ENCODE data around the gene PXK. TPM values are rescaled to one million over a fixed set of nuclear protein-coding genes. Genes with fewer than 3 reads are reported as not detected.

The PXK gene
- total and polyA plus RNA-seq, 2 donors = 25.3 to 73.9 TPM

DNA sequence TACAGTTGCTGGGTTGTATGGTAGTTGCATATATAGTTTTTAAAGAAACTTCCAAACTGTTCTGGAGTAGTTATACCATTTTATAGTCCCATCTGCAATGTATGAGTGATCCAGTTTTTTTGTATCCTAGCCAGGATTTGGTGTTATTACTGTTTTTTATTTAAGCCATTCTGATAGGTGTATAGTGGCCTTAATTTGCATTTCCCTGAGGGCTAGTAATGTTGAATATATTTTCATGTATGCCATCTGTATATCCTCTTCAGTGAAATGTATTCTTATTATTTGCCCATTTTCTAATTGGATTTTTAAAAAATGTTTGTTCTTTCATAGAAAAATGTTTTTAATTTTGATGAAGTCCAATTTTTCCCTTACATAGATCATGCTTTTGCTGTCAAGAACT lies 29.2 kb downstream of the PXK start:
- no peak overlapping the region for H3K4me3 ChIP-seq (ENCODE audit: low read depth, low read length)
- DNase-seq (ENCODE audit: extremely low spot score) = no peak
- no peak overlapping the region for H3K27ac ChIP-seq (ENCODE audit: low read depth)
- H3K4me1 ChIP-seq (ENCODE audit: insufficient read depth) = no peaks in the 10 kb centered on the region
- H3K36me3 ChIP-seq (ENCODE audit: insufficient read depth) = no peaks in the 10 kb centered on the region

DNA sequence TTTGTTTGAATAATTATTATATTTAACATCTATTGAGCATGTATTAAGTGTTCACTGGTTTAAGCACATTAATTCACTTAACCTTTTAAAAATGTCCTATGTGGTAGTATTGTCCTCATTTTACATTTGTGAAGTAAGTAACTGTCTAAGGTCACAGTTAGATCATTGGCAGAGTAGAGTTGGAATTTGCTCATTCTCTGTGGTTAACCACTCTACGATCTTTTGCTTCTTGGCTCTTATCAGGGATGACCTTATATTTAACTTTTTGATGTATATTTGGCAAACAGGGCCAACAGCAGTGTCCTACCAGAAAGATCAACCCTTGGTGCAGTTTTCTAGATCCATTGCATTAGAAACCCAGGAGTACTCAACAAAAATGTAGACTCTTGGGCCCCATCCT lies 34.0 kb downstream of the PXK start:
- no peaks in the 10 kb centered on the region for H3K4me1 ChIP-seq (ENCODE audit: insufficient read depth)
- no peak for DNase-seq (ENCODE audit: extremely low spot score)
- H3K4me3 ChIP-seq (ENCODE audit: low read depth, low read length) = no peak overlapping the region
- 71% methylated on average over 1 of the region's 1 CpG for WGBS
- H3K27ac ChIP-seq (ENCODE audit: low read depth) = no peak overlapping the region
- no peaks in the 10 kb centered on the region for H3K36me3 ChIP-seq (ENCODE audit: insufficient read depth)

GRCh38 chr3:58369038-58369437 lies 36.3 kb downstream of the PXK start:
- H3K4me1 ChIP-seq (ENCODE audit: insufficient read depth) = no peaks in the 10 kb centered on the region
- WGBS = 89% methylated on average over 1 of the region's 1 CpG
- DNase-seq (ENCODE audit: extremely low spot score) = no peak
- no peak overlapping the region for H3K4me3 ChIP-seq (ENCODE audit: low read depth, low read length)
- no peaks in the 10 kb centered on the region for H3K36me3 ChIP-seq (ENCODE audit: insufficient read depth)
- no peak overlapping the region for H3K27ac ChIP-seq (ENCODE audit: low read depth)

- Histone ChIP-seq H3K27ac (ENCODE audit: low read depth) (no peak overlapping the region), H3K4me1 (ENCODE audit: insufficient read depth) (no peaks in the 10 kb centered on the region), H3K36me3 (ENCODE audit: insufficient read depth) (no peaks in the 10 kb centered on the region), H3K4me3 (ENCODE audit: low read depth, low read length) (no peak overlapping the region)
- 96% methylated on average over 3 of the region's 3 CpGs for WGBS
- DNase-seq (ENCODE audit: extremely low spot score) = no peak
Observed at GRCh38 chr3:58369876-58370275, 37.2 kb downstream of the PXK start.

GRCh38 chr3:58370407-58370806 lies 37.7 kb downstream of the PXK start:
- Histone ChIP-seq H3K4me3 (ENCODE audit: low read depth, low read length) (no peak overlapping the region), H3K36me3 (ENCODE audit: insufficient read depth) (no peaks in the 10 kb centered on the region), H3K27ac (ENCODE audit: low read depth) (no peak overlapping the region), H3K4me1 (ENCODE audit: insufficient read depth) (no peaks in the 10 kb centered on the region)
- WGBS = 94% methylated on average over 10 of the region's 10 CpGs
- DNase-seq (ENCODE audit: extremely low spot score) = no peak

DNA sequence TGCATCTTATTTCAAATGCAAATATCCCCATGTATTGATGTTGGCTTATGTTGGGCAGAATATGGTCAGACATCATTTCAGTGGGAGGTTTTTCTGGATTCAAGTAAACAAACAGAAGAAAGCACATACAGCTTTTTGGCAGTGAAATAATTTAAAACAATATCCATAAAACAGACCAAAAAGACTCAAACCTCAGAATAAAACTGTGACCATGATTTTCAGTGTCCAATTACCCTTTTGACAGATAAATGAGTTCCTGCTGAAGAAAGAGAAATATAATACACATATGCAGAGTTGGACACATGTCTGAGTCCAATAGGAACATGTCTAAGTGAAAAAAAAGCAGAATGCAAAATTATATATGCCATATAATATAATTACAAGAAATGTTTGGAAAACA lies 39.1 kb downstream of the PXK start:
- no peaks in the 10 kb centered on the region for H3K4me1 ChIP-seq (ENCODE audit: insufficient read depth)
- DNase-seq (ENCODE audit: extremely low spot score) = no peak
- H3K27ac ChIP-seq (ENCODE audit: low read depth) = no peak overlapping the region
- no peaks in the 10 kb centered on the region for H3K36me3 ChIP-seq (ENCODE audit: insufficient read depth)
- H3K4me3 ChIP-seq (ENCODE audit: low read depth, low read length) = no peak overlapping the region

GRCh38 chr3:58375254-58375653 lies 42.6 kb downstream of the PXK start:
- Histone ChIP-seq H3K27ac (ENCODE audit: low read depth) (no peak overlapping the region), H3K36me3 (ENCODE audit: insufficient read depth) (no peaks in the 10 kb centered on the region), H3K4me3 (ENCODE audit: low read depth, low read length) (no peak overlapping the region), H3K4me1 (ENCODE audit: insufficient read depth) (no peaks in the 10 kb centered on the region)
- 75% methylated on average over 5 of the region's 5 CpGs for WGBS
- DNase-seq (ENCODE audit: extremely low spot score) = no peak

- 92% methylated on average over 5 of the region's 5 CpGs for WGBS
- Histone ChIP-seq H3K36me3 (ENCODE audit: insufficient read depth) (no peaks in the 10 kb centered on the region), H3K27ac (ENCODE audit: low read depth) (no peak overlapping the region), H3K4me3 (ENCODE audit: low read depth, low read length) (no peak overlapping the region), H3K4me1 (ENCODE audit: insufficient read depth) (no peaks in the 10 kb centered on the region)
- DNase-seq (ENCODE audit: extremely low spot score) = no peak
Observed at GRCh38 chr3:58377168-58377567, 44.5 kb downstream of the PXK start.

DNA sequence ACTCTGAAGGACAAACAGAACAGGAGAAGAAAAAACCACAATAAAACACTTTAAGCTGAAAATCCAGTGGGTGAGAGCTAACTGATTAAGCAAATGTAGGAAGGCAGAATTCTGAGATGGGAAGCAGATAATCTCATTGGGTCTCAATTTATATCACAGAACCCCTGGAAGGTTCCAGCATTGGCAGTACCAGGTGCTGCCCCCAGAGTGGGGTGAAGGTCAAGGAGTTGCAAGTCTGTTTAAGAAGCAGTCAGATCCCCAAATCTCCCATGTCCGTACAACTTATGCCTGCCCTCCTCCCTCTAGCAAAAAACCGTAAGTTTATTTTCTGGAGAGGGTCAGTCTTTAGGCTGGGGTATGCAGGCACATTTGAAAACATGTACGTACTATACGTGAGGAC lies 45.1 kb downstream of the PXK start:
- WGBS = 88% methylated on average over 4 of the region's 4 CpGs
- DNase-seq (ENCODE audit: extremely low spot score) = no peak
- no peak overlapping the region for H3K4me3 ChIP-seq (ENCODE audit: low read depth, low read length)
- no peak overlapping the region for H3K27ac ChIP-seq (ENCODE audit: low read depth)
- H3K4me1 ChIP-seq (ENCODE audit: insufficient read depth) = no peaks in the 10 kb centered on the region
- no peaks in the 10 kb centered on the region for H3K36me3 ChIP-seq (ENCODE audit: insufficient read depth)

DNA sequence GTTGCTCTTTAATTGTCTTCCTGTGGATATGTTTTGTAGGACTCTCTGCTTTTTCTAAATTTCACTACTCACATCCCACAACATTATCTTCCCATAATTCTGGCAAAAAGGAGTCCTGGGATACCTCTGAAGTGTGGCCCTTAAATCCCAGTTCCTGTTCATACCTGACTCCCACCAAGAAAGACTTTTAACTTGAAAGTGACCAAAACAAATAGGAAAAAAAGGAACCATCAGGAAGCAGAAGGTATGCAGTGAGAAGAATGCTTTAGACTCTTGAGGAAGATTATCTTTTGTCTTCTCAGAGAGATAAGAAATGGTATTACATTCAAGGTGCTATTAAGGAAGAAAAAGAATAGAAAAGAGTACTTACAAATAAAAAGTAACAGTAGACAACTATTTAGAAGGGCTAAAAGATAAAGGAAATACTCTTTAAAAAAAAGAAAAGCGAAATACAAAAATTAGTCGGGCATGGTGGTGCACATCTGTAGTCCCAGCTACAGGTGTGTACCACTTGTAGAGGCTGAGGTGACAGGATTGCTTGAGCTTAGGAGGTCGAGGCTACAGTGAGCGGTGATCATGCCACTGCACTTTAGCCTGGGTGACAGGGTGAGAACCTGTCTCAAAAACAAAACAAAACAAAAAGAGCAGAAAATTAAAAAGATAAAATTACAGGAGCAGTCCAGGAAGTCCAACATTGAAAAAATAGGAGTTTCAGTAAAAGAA lies 46.8 kb downstream of the PXK start:
- no peak for DNase-seq (ENCODE audit: extremely low spot score)
- Histone ChIP-seq H3K4me1 (ENCODE audit: insufficient read depth) (no peaks in the 10 kb centered on the region), H3K4me3 (ENCODE audit: low read depth, low read length) (no peak overlapping the region), H3K27ac (ENCODE audit: low read depth) (no peak overlapping the region), H3K36me3 (ENCODE audit: insufficient read depth) (no peaks in the 10 kb centered on the region)
- WGBS = 89% methylated on average over 4 of the region's 4 CpGs

GRCh38 chr3:58383476-58383875 lies 50.8 kb downstream of the PXK start:
- no peak overlapping the region for H3K27ac ChIP-seq (ENCODE audit: low read depth)
- 83% methylated on average over 2 of the region's 2 CpGs for WGBS

DNA sequence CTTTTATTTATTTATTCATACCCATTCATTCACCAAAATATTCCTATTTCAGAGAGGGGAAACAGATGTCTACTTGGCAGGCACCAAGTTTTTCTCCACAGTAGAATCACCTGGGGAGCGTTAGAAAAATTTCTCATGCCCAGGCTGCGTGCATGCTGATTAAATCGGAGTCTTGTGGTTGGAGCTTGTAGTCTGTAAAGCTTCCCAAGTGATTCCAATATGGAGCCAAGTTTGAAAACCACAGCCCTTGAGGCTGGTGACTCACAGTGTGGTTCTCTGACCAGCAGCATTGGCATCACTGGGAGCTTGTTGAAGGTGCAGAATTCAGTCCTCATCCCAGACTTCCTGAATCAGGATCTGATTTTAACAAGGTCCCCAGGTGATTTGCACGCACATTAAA lies 51.2 kb downstream of the PXK start:
- Histone ChIP-seq H3K27ac (ENCODE audit: low read depth) (no peak overlapping the region), H3K36me3 (ENCODE audit: insufficient read depth) (no peaks in the 10 kb centered on the region), H3K4me3 (ENCODE audit: low read depth, low read length) (no peak overlapping the region), H3K4me1 (ENCODE audit: insufficient read depth) (no peaks in the 10 kb centered on the region)
- 78% methylated on average over 4 of the region's 4 CpGs for WGBS
- no peak for DNase-seq (ENCODE audit: extremely low spot score)

More at GRCh38 chr3:58383476-58383875, 50.8 kb downstream of the PXK start:
- no peak for DNase-seq (ENCODE audit: extremely low spot score)
- Histone ChIP-seq H3K4me3 (ENCODE audit: low read depth, low read length) (no peak overlapping the region), H3K4me1 (ENCODE audit: insufficient read depth) (no peaks in the 10 kb centered on the region), H3K36me3 (ENCODE audit: insufficient read depth) (no peaks in the 10 kb centered on the region)

GRCh38 chr3:58384381-58385090 lies 51.8 kb downstream of the PXK start:
- H3K4me3 ChIP-seq (ENCODE audit: low read depth, low read length) = no peak overlapping the region
- H3K4me1 ChIP-seq (ENCODE audit: insufficient read depth) = no peaks in the 10 kb centered on the region
- no peaks in the 10 kb centered on the region for H3K36me3 ChIP-seq (ENCODE audit: insufficient read depth)
- DNase-seq (ENCODE audit: extremely low spot score) = no peak
- no peak overlapping the region for H3K27ac ChIP-seq (ENCODE audit: low read depth)
- WGBS = 86% methylated on average over 3 of the region's 3 CpGs

- Histone ChIP-seq H3K36me3 (ENCODE audit: insufficient read depth) (no peaks in the 10 kb centered on the region), H3K4me1 (ENCODE audit: insufficient read depth) (no peaks in the 10 kb centered on the region), H3K4me3 (ENCODE audit: low read depth, low read length) (no peak overlapping the region), H3K27ac (ENCODE audit: low read depth) (peak overlapping the region; percentile 39)
- no peak for DNase-seq (ENCODE audit: extremely low spot score)
- 69% methylated on average over 3 of the region's 3 CpGs for WGBS
Observed at GRCh38 chr3:58386626-58387365, 54.1 kb downstream of the PXK start.

All from urinary bladder (tissue), 4 donors.